Liver (tissue), 9 donors: ENCODE measurements around the gene PABPC3. TPM values are rescaled to one million over a fixed set of nuclear protein-coding genes. Genes with fewer than 3 reads are reported as not detected.

Experiments used
- DNase-seq: peaks from one replicate; pipeline ENCODE4 v3.0.0-alpha.2; 2017; ENCODE audit warnings: low spot score
- H3K27ac ChIP-seq, 2 donors: one replicate each; pipeline ENCODE4 v1.7.0; 2013; ENCODE audit warnings: inconsistent platforms in 2 of 2, low read length in 2 of 2, control low read depth in 1 of 2, low read depth in 1 of 2, mild to moderate bottlenecking in 1 of 2
- H3K27me3 ChIP-seq, 4 donors: one replicate each; pipeline versions ENCODE4 v1.6.1 to v1.7.0; 2013; ENCODE audit warnings: low read length in 3 of 4, inconsistent platforms in 1 of 4, mild to moderate bottlenecking in 1 of 4, moderate library complexity in 1 of 4; ENCODE audit not compliant: control insufficient read depth in 4 of 4, insufficient read depth in 4 of 4
- H3K36me3 ChIP-seq, 4 donors: one replicate each; pipeline versions ENCODE4 v1.6.1 to v1.7.0; 2013; ENCODE audit warnings: low read length in 3 of 4, mild to moderate bottlenecking in 3 of 4, low read depth in 1 of 4, moderate library complexity in 1 of 4; ENCODE audit not compliant: control insufficient read depth in 4 of 4, insufficient read depth in 3 of 4
- H3K4me1 ChIP-seq, 4 donors: one replicate each; pipeline versions ENCODE4 v1.6.1 to v1.7.0; 2013; ENCODE audit warnings: low read length in 3 of 4, mild to moderate bottlenecking in 3 of 4, moderate library complexity in 1 of 4; ENCODE audit not compliant: control insufficient read depth in 4 of 4, insufficient read depth in 4 of 4
- H3K4me3 ChIP-seq, 3 donors: one replicate each; pipeline versions ENCODE4 v1.6.1 to v1.7.0; 2013; ENCODE audit warnings: low read length in 3 of 3, control low read depth in 1 of 3, low read depth in 1 of 3, mild to moderate bottlenecking in 1 of 3
- H3K9ac ChIP-seq, 2 donors: one replicate each; pipeline ENCODE4 v1.7.0; 2013; ENCODE audit warnings: low read length in 2 of 2, mild to moderate bottlenecking in 2 of 2, moderate library complexity in 2 of 2, control low read depth in 1 of 2, low read depth in 1 of 2
- H3K9me3 ChIP-seq, 4 donors: one replicate each; pipeline versions ENCODE4 v1.6.1 to v1.7.0; 2013; ENCODE audit warnings: low read length in 3 of 4; ENCODE audit not compliant: control insufficient read depth in 4 of 4
- ATF3 ChIP-seq: IDR thresholded peaks from 2 replicates; pipeline ENCODE4 v1.6.1; 2016; ENCODE audit warnings: antibody characterized with exemption
- EGR1 ChIP-seq, 2 donors: IDR thresholded peaks; 2 replicates each; pipeline ENCODE4 v1.6.1; 2016 to 2018; ENCODE audit warnings: antibody characterized with exemption in 2 of 2, low read depth in 2 of 2
- FOXA1 ChIP-seq: IDR thresholded peaks from 2 replicates; pipeline ENCODE4 v1.6.1; 2016; ENCODE audit warnings: antibody characterized with exemption
- FOXA2 ChIP-seq: IDR thresholded peaks from 2 replicates; pipeline ENCODE4 v1.6.1; 2016; ENCODE audit warnings: antibody characterized with exemption
- GABPA ChIP-seq, 2 donors: IDR thresholded peaks in 1 of 2; conservative IDR thresholded peaks in 1 of 2; 2 replicates each; pipeline ENCODE4 v1.6.1; 2016; ENCODE audit warnings: antibody characterized with exemption in 2 of 2, mild to moderate bottlenecking in 1 of 2, moderate library complexity in 1 of 2
- HNF4A ChIP-seq, 2 donors: conservative IDR thresholded peaks; 2 replicates each; pipeline ENCODE4 v1.6.1; 2016; ENCODE audit warnings: antibody characterized with exemption in 2 of 2, mild to moderate bottlenecking in 2 of 2
- HNF4G ChIP-seq: IDR thresholded peaks from 2 replicates; pipeline ENCODE4 v1.6.1; 2016; ENCODE audit warnings: antibody characterized with exemption
- JUND ChIP-seq, 2 donors: IDR thresholded peaks; 2 replicates each; pipeline ENCODE4 v1.6.1; 2016; ENCODE audit warnings: antibody characterized with exemption in 2 of 2
- NR2F2 ChIP-seq: IDR thresholded peaks from 2 replicates; pipeline ENCODE4 v1.6.1; 2016; ENCODE audit warnings: antibody characterized with exemption
- RAD21 ChIP-seq, 2 donors: IDR thresholded peaks; 2 replicates each; pipeline ENCODE4 v1.6.1; 2016; ENCODE audit warnings: antibody characterized with exemption in 2 of 2, mild to moderate bottlenecking in 2 of 2
- REST ChIP-seq: IDR thresholded peaks from 2 replicates; pipeline ENCODE4 v1.6.1; 2016; ENCODE audit warnings: antibody characterized with exemption, mild to moderate bottlenecking
- RXRA ChIP-seq, 2 donors: IDR thresholded peaks; 2 replicates each; pipeline ENCODE4 v1.6.1; 2017 to 2018; ENCODE audit warnings: antibody characterized with exemption in 2 of 2, mild to moderate bottlenecking in 1 of 2
- SP1 ChIP-seq: IDR thresholded peaks from 2 replicates; pipeline ENCODE4 v1.6.1; 2018; ENCODE audit warnings: antibody characterized with exemption, mild to moderate bottlenecking
- TAF1 ChIP-seq: conservative IDR thresholded peaks from 2 replicates; pipeline ENCODE4 v1.6.1; 2016; ENCODE audit warnings: antibody characterized with exemption, mild to moderate bottlenecking
- YY1 ChIP-seq: IDR thresholded peaks from 2 replicates; pipeline ENCODE4 v1.6.1; 2016; ENCODE audit warnings: antibody characterized with exemption, mild to moderate bottlenecking
- WGBS: extraction: QIAGEN DNeasy Blood & Tissue Kit; methylation state at CpG from one replicate; pipeline ENCODE4 v1.1.7; 2013; 5-methylcytosine and 5-hydroxymethylcytosine counted together
- polyA plus RNA-seq, 2 donors: library from polyadenylated mRNA; stranded (reverse) in 1 of 2; unstranded in 1 of 2; fragments of 200-250 nt in 1 of 2; fragments of >200 nt in 1 of 2; fragmentation: Nextera tagmentation in 1 of 2; extraction: Ambion mirVana in 1 of 2; gene quantifications; one replicate each; pipeline versions ENCODE4 v1.2.1 to v1.2.3, GENCODE V29; 2013 to 2015
- total RNA-seq, 2 donors: library from RNA; depleted of rRNA; stranded (reverse); fragments of >200 nt; gene quantifications; one replicate each; pipeline ENCODE4 v1.2.3, GENCODE V29; 2014
- TF ChIP-seq, protein P1 (sequence below): IDR thresholded peaks from 2 replicates; pipeline ENCODE4 v1.6.1; 2016; ENCODE audit warnings: antibody characterized with exemption
- TF ChIP-seq, protein P2 (sequence below): IDR thresholded peaks from 2 replicates; pipeline ENCODE4 v1.6.1; 2016; ENCODE audit warnings: antibody characterized with exemption
- TF ChIP-seq, protein P3 (sequence below): fragments of 150-350 bp; IDR thresholded peaks from 2 replicates; pipeline ENCODE4 v1.5.1; 2017; ENCODE audit warnings: improper control_type of control experiment, low read depth, low read length; ENCODE audit not compliant: missing input control
- donor health status: healthy.
- donor health status: healthy.
- donor health status: healthy.
- donor health status: healthy.
- donor health status: healthy.

The PABPC3 gene
- total and polyA plus RNA-seq, 4 donors = under 0.01 to 0.19 (median 0.08) TPM; not detected in 1

- WGBS = 84% methylated on average over 26 of the region's 26 CpGs
- H3K9ac ChIP-seq = no peak overlapping the region
- H3K4me3 ChIP-seq = no peak overlapping the region
- H3K27me3 ChIP-seq = peaks cover 0 to 3% (median 0%) of the 10 kb centered on the region in 4 donors
- TF ChIP-seq TAF1 (no peak), RXRA (IDR thresholded peaks at IDR 0.05) (no peak), JUND (IDR thresholded peaks at IDR 0.05) (no peak), RAD21 (IDR thresholded peaks at IDR 0.05) (no peak), HNF4A (conservative IDR thresholded peaks at IDR 0.05) (no peak), EGR1 (IDR thresholded peaks at IDR 0.05; ENCODE audit: low read depth in 2 of 2) (no peak), FOXA1 (no peak), NR2F2 (no peak), FOXA2 (no peak)
- TF ChIP-seq, protein P1, sequence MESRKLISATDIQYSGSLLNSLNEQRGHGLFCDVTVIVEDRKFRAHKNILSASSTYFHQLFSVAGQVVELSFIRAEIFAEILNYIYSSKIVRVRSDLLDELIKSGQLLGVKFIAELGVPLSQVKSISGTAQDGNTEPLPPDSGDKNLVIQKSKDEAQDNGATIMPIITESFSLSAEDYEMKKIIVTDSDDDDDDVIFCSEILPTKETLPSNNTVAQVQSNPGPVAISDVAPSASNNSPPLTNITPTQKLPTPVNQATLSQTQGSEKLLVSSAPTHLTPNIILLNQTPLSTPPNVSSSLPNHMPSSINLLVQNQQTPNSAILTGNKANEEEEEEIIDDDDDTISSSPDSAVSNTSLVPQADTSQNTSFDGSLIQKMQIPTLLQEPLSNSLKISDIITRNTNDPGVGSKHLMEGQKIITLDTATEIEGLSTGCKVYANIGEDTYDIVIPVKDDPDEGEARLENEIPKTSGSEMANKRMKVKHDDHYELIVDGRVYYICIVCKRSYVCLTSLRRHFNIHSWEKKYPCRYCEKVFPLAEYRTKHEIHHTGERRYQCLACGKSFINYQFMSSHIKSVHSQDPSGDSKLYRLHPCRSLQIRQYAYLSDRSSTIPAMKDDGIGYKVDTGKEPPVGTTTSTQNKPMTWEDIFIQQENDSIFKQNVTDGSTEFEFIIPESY = no peak
- TF ChIP-seq, protein P2, sequence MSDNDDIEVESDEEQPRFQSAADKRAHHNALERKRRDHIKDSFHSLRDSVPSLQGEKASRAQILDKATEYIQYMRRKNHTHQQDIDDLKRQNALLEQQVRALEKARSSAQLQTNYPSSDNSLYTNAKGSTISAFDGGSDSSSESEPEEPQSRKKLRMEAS = no peak
- H3K4me1 ChIP-seq = no peaks in the 10 kb centered on the region
- H3K9me3 ChIP-seq = no peaks in the 10 kb centered on the region
- no peak for DNase-seq
- no peak overlapping the region for H3K27ac ChIP-seq
- no peaks in the 10 kb centered on the region for H3K36me3 ChIP-seq
These were observed 27.1 kb upstream of the PABPC3 start for GRCh38 chr13:25068810-25069209.

- no peak for DNase-seq
- TF ChIP-seq RXRA (IDR thresholded peaks at IDR 0.05) = no peak
- TF ChIP-seq FOXA1 = no peak
- TF ChIP-seq, protein P1 = no peak
- no peak for TF ChIP-seq JUND (IDR thresholded peaks at IDR 0.05)
- no peak for TF ChIP-seq EGR1 (IDR thresholded peaks at IDR 0.05; ENCODE audit: low read depth in 2 of 2)
- no peak for TF ChIP-seq FOXA2
- TF ChIP-seq REST = no peak
- no peak for TF ChIP-seq YY1
- no peak for TF ChIP-seq RAD21 (IDR thresholded peaks at IDR 0.05)
- TF ChIP-seq ATF3 = no peak
- TF ChIP-seq, protein P2 = no peak
- TF ChIP-seq SP1 = no peak
- TF ChIP-seq GABPA (IDR thresholded peaks at IDR 0.05 in 1 of 2, conservative IDR thresholded peaks at IDR 0.05 in 1 of 2) = no peak
- TF ChIP-seq HNF4A (conservative IDR thresholded peaks at IDR 0.05) = no peak
- TF ChIP-seq, protein P3, sequence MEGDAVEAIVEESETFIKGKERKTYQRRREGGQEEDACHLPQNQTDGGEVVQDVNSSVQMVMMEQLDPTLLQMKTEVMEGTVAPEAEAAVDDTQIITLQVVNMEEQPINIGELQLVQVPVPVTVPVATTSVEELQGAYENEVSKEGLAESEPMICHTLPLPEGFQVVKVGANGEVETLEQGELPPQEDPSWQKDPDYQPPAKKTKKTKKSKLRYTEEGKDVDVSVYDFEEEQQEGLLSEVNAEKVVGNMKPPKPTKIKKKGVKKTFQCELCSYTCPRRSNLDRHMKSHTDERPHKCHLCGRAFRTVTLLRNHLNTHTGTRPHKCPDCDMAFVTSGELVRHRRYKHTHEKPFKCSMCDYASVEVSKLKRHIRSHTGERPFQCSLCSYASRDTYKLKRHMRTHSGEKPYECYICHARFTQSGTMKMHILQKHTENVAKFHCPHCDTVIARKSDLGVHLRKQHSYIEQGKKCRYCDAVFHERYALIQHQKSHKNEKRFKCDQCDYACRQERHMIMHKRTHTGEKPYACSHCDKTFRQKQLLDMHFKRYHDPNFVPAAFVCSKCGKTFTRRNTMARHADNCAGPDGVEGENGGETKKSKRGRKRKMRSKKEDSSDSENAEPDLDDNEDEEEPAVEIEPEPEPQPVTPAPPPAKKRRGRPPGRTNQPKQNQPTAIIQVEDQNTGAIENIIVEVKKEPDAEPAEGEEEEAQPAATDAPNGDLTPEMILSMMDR = no peak
- TF ChIP-seq HNF4G = no peak
- TF ChIP-seq TAF1 = no peak
- TF ChIP-seq NR2F2 = no peak
- H3K36me3 ChIP-seq = no peaks in the 10 kb centered on the region
- no peak overlapping the region for H3K4me3 ChIP-seq
- no peak overlapping the region for H3K27ac ChIP-seq
- WGBS = 86% methylated on average over 21 of the region's 21 CpGs
- H3K4me1 ChIP-seq = no peaks in the 10 kb centered on the region
- no peaks in the 10 kb centered on the region for H3K9me3 ChIP-seq
- H3K9ac ChIP-seq = no peak overlapping the region
- peaks cover 0 to 3% (median 0%) of the 10 kb centered on the region in 4 donors for H3K27me3 ChIP-seq
These were observed 26.7 kb upstream of the PABPC3 start for GRCh38 chr13:25069236-25069635.
